Activated CD8-positive, alpha-beta memory T cell treated with anti-CD3 and anti-CD28 coated beads, Interleukin-2, amount 10 ng/mL, durations not matched to agents 7 days and 5 days (primary cell): ENCODE results near the gene ZNF622. TPM values are rescaled to one million over a fixed set of nuclear protein-coding genes. Genes with fewer than 3 reads are reported as not detected.
"Not testable (repeated sequence)": the region's sequence is repeated elsewhere in the genome, so short reads cannot be mapped to it uniquely, and the experiment has no call there.

Experiments used
- ATAC-seq: fragments of 150-1000 bp; cut with Tn5 transposase; one replicate; pipeline ENCODE4 v1.10.0; 2021; ENCODE audit warnings: moderate library complexity
- CTCF ChIA-PET: fragments of 350-600 bp; sonication (Branson Sonifier 250); formaldehyde crosslinking; loops from one replicate; lab custom pipeline; 2021; ENCODE audit warnings: antibody characterized with exemption; lab: Charles Lee
- DNase-seq: peaks from one replicate; pipeline ENCODE4 v3.0.0-alpha.2; 2020
- H3K27ac Mint-ChIP-seq: one replicate; pipeline ENCODE4 v1.8.0; 2021; ENCODE audit warnings: mild to moderate bottlenecking, mixed read lengths
- H3K27me3 Mint-ChIP-seq: one replicate; pipeline ENCODE4 v1.8.0; 2021; ENCODE audit warnings: mixed read lengths
- H3K36me3 Mint-ChIP-seq: one replicate; pipeline ENCODE4 v1.8.0; 2021; ENCODE audit warnings: mild to moderate bottlenecking, mixed read lengths
- H3K4me1 Mint-ChIP-seq: one replicate; pipeline ENCODE4 v1.8.0; 2021; ENCODE audit warnings: mixed read lengths
- H3K4me3 Mint-ChIP-seq: one replicate; pipeline ENCODE4 v1.8.0; 2021; ENCODE audit warnings: mild to moderate bottlenecking, moderate library complexity, mixed read lengths
- H3K9me3 Mint-ChIP-seq: one replicate; pipeline ENCODE4 v1.8.0; 2022; ENCODE audit warnings: low read depth, mixed read lengths
- total RNA-seq, 2 experiments: library from RNA; stranded (reverse); gene quantifications; one replicate each; pipeline ENCODE4 v1.2.3, GENCODE V29; 2021

ZNF622 gene
- total RNA-seq, 2 experiments from 2014 or later = 33.4 to 45.3 TPM

DNA sequence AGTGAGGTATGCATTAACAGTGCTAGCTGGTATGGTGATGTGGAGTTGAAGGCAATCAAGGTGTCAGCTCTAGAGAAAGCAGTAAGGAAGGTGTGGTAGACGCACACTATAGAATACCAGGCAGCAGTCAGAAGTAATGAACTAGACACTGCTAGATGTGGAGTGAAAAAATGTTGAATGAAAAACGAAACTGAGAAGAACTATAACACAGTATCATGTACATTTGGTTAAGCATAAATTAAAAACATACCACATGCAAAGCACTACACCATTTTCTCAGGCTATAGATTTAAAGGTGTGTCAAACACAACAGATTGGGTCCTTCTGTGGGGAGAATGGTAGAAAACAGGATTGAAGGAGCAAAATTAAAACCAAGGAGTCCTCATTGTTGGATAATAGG, 15.4 kb downstream of the ZNF622 start:
- Mint-ChIP-seq H3K27ac (no peak overlapping the region), H3K4me3 (no peak overlapping the region), H3K27me3 (no peaks in the 10 kb centered on the region), H3K4me1 (peaks cover 6% of the 10 kb centered on the region), H3K36me3 (peaks cover 62% of the 10 kb centered on the region), H3K9me3 (no peaks in the 10 kb centered on the region)
- CTCF ChIA-PET = no interaction called here
- DNase-seq = no peak
- ATAC-seq = no peak

DNA sequence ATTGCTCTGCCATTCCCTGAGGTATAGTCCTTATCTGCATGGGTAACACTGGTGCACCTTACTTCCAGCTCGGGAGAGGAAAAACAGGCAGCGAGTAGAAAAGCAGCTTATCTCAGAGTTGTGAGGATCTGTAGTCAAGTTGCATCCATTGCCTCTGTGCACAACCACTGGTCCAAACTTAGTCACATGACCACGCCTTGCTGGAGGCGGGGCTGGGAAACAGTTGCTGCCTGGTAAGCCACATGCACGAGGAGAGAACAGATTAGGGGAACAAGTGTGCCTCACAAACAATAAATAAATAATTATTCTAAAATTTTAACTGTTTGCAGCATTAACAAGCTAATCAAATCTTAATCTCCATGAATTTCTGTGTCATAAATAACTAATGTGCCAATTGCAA, 18.6 kb downstream of the ZNF622 start:
- no peaks in the 10 kb centered on the region for H3K9me3 Mint-ChIP-seq
- CTCF ChIA-PET = interaction anchor here (1.3 to 2.5 kb wide), 2 partner anchors 9 to 11 kb away, joined by 6 to 13 read pairs; no protein-coding TSS in a partner anchor
- H3K27me3 Mint-ChIP-seq = no peaks in the 10 kb centered on the region
- no peak overlapping the region for H3K27ac Mint-ChIP-seq
- ATAC-seq = no peak
- H3K4me3 Mint-ChIP-seq = no peak overlapping the region
- no peaks in the 10 kb centered on the region for H3K4me1 Mint-ChIP-seq
- no peak for DNase-seq
- H3K36me3 Mint-ChIP-seq = peaks cover 49% of the 10 kb centered on the region

DNA sequence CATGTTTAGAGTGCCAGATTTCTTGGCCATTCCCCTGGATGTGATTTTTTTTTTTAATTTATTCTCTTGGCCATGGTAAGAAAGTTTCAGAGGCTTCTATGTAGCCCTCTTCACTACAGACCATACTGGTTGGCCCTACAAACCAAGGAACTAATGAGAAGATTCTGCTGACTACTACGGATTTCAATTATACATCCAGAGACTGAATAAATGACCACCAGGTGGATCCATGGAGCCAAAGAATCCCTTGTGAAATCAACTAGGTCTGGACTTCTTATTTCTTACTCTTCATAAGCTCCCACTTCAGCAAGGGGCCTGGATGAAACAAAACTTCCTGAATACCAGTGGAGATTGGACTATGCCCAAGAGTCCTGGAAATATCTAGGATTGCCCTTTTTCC, 27.6 kb downstream of the ZNF622 start:
- DNase-seq = no peak
- Mint-ChIP-seq H3K9me3 (no peaks in the 10 kb centered on the region), H3K27ac (no peak overlapping the region), H3K27me3 (peaks cover 3% of the 10 kb centered on the region), H3K4me3 (no peak overlapping the region), H3K4me1 (no peaks in the 10 kb centered on the region), H3K36me3 (no peaks in the 10 kb centered on the region)
- no peak for ATAC-seq
- CTCF ChIA-PET = interaction anchor here (1.6 kb wide), 1 partner anchor 18 kb away, joined by 3 read pairs; no protein-coding TSS in a partner anchor

DNA sequence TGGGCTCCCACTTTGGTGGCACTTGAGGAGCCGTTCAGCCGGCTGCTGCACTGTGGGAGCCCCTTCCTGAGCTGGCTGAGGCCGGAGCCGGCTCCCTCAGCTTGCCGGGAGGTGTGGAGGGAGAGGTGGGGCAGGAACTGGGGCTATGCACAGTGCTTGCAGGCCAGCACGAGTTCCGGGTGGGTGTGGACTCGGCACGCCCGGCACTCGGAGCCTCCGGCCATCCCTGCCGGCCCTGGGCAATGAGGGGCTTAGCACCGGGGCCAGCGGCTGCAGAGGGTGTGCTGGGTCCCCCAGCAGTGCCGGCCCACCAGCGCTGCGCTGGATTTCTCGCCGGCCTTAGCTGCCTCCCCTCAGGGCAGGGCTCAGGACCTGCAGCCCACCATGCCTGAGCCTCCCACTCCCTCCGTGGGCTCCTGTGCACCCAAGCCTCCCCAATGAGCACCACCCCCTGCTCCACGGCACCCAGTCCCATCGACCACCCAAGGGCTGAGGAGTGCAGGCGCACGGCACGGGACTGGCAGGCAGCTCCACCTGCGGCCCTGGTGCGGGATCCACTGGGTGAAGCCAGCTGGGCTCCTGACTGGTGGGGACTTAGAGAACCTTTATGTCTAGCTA, 29.4 kb downstream of the ZNF622 start:
- H3K9me3 Mint-ChIP-seq, H3K36me3 Mint-ChIP-seq, DNase-seq, H3K4me3 Mint-ChIP-seq, H3K27me3 Mint-ChIP-seq, H3K27ac Mint-ChIP-seq, ATAC-seq, H3K4me1 Mint-ChIP-seq: not testable (repeated sequence)
- CTCF ChIA-PET = interaction anchor here (1.0 kb wide), 1 partner anchor 20 kb away, joined by 4 read pairs; no protein-coding TSS in a partner anchor

DNA sequence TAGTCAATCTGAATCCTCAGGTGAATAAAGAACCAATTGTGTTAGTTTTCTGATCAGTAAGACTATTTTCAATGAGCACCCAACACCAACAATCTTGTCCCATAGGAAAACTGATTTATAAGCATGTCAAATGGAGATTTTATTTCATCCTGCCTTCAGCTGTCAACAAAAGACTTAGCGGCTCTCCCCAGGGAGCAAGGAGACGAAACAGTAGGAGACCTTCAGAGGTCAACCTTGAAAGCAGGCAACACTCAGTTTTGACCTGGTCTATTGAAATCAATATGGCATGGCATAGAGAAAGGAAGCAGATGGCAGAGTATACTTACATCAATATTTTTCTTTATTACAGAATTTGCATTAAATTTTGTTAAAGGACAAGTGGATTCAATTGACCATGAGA, 34.1 kb downstream of the ZNF622 start:
- Mint-ChIP-seq H3K4me3 (no peak overlapping the region), H3K27ac (no peak overlapping the region), H3K36me3 (no peaks in the 10 kb centered on the region), H3K27me3 (peaks cover 5% of the 10 kb centered on the region), H3K9me3 (no peaks in the 10 kb centered on the region), H3K4me1 (no peaks in the 10 kb centered on the region)
- CTCF ChIA-PET = interaction anchor here (0.7 kb wide), 1 partner anchor 25 kb away, joined by 3 read pairs; no protein-coding TSS in a partner anchor
- DNase-seq (no peak), ATAC-seq (no peak)

DNA sequence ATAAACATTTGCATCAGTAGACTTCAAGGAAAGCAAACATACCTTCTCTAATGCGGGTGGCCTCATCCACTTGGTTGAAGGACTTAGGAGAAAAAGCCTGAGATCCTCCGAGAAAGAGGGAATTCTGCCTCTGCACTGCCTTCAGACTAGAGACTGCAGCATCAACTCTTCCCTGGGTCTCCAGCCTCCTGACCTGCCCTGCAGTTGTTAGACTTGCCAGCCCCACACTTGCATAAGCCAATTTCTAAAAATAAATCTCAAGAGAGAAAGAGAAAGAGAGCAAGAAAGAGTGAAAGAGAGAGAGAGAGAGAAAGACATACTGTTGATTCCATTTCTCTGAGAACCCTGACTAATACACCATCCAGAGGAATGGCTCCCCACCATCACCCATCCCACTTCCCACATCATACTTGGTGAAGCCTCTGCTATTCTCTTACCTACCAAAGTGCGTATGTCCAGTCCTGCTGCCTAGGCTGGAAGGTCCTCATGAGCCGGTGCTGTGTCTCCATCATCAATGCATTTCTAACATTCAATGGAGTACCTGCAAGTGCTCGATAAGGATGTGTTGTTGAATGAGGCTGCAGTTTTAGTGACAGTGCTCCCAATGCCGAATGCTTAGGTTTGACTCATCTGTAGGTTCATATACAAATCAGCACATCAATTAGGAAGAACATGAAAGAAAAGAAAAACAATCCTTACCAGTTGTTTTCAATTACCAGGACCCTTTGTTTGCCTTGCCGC, 35.1 kb downstream of the ZNF622 start:
- ATAC-seq = no peak
- H3K27ac Mint-ChIP-seq = no peak overlapping the region
- H3K9me3 Mint-ChIP-seq = no peaks in the 10 kb centered on the region
- no peak overlapping the region for H3K4me3 Mint-ChIP-seq
- DNase-seq = no peak
- H3K36me3 Mint-ChIP-seq = no peaks in the 10 kb centered on the region
- CTCF ChIA-PET = interaction anchor here (0.7 kb wide), 1 partner anchor 26 kb away, joined by 3 read pairs; no protein-coding TSS in a partner anchor
- H3K4me1 Mint-ChIP-seq = no peaks in the 10 kb centered on the region
- peaks cover 5% of the 10 kb centered on the region for H3K27me3 Mint-ChIP-seq

DNA sequence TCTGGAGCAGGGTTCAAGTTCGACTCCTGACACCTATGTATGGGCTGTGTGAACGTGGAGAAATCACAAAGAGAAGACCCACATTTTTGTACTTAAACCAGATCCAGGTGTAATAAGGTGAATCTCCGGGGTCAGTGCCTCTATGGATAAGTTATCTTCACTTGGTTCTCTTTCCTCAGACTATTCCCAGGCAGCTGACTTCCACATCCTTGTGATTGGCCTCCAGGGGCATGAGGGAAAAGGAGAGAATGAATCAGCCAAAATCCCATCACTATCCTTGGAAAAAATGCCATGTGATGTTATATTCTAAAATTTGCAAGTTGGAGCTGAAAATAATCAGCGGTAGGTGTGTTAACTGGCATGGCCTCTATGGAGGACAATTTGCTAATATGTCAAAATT, 37.2 kb downstream of the ZNF622 start:
- Mint-ChIP-seq H3K9me3 (no peaks in the 10 kb centered on the region), H3K27me3 (peaks cover 2% of the 10 kb centered on the region), H3K4me3 (no peak overlapping the region), H3K4me1 (no peaks in the 10 kb centered on the region), H3K36me3 (no peaks in the 10 kb centered on the region), H3K27ac (no peak overlapping the region)
- CTCF ChIA-PET = interaction anchor here (1.3 kb wide), 1 partner anchor 268 kb away, joined by 3 read pairs; no protein-coding TSS in a partner anchor
- no peak for ATAC-seq
- no peak for DNase-seq

DNA sequence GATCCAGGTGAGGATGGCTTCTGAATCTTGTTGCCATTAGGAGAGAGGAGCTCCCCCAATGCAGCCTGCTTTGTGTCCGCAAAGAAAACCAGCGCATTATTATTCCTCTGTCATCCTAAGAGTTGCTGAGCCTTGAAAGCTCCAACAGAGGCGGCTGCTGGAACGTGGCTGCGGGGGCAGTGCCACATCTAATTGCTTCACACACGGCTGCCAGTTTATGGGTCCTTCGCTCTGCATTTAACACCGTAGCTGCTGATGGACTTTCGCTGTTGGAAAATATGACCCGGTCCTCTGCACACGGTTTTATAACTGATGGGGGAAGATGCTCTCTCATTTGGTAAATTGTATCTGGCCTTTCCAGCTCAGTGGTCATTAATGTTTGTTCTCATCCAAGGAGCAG, 38.0 kb downstream of the ZNF622 start:
- no peaks in the 10 kb centered on the region for H3K9me3 Mint-ChIP-seq
- no peaks in the 10 kb centered on the region for H3K27me3 Mint-ChIP-seq
- H3K4me3 Mint-ChIP-seq = no peak overlapping the region
- H3K4me1 Mint-ChIP-seq = no peaks in the 10 kb centered on the region
- no peaks in the 10 kb centered on the region for H3K36me3 Mint-ChIP-seq
- no peak for ATAC-seq
- no peak for DNase-seq
- no peak overlapping the region for H3K27ac Mint-ChIP-seq
- CTCF ChIA-PET = no interaction called here

DNA sequence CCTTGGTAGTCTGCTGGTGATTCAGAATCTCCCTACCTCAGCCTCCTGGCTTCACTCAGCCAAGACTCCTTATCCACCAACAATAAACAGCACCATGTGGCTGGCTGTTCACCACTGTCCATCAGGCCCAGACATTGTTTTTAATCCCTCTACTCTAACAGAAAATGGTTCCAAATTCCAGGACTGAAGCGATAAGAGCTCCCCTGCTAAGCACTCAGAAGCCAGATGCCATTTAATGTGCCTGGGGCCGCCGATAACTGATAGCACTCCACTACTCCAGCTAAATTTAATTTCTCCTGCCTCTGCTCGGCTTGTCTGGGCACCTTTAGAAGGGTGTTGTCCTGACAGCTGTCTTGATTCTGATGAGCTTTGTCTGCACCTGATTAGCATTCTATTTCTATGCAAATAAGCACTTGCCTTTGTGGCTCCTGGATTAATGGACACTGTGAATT, 47.1 kb downstream of the ZNF622 start:
- CTCF ChIA-PET = no interaction called here
- ATAC-seq = no peak
- Mint-ChIP-seq H3K27ac (no peak overlapping the region), H3K4me3 (no peak overlapping the region), H3K36me3 (no peaks in the 10 kb centered on the region), H3K9me3 (no peaks in the 10 kb centered on the region), H3K27me3 (no peaks in the 10 kb centered on the region), H3K4me1 (no peaks in the 10 kb centered on the region)
- no peak for DNase-seq

DNA sequence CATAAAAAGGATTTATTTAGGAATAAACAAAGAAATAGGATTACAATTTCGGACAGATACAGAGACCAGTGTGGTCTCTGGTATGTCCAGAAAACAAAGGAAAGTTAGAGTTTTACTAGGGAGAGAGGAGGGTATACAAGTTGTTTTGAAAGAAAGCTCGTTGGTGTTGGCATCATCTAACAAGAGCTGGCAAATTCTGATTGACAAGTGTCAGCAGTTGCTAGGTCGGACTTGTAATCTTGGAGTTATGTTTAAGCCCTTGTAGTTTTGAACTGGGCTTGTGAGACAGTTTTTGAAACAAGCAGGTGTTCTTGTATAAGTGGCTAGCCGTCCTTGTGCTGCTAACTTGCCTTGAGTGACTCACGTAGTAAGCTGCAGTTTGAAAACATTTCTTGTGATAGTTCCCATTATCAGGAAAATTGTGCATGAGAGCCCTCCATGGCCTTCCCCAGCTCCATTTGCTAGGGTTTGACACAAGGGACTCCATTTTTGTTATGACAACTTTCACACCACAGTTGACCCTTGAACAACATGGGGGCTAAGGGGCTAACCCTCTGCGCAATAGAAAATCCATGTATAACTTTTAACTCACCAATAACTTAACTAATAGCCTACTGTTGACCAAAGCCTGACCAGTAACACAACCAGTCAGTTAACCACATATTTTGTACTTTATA, 48.1 kb downstream of the ZNF622 start:
- Mint-ChIP-seq H3K4me3 (no peak overlapping the region), H3K9me3 (no peaks in the 10 kb centered on the region), H3K27ac (no peak overlapping the region), H3K27me3 (no peaks in the 10 kb centered on the region), H3K36me3 (no peaks in the 10 kb centered on the region), H3K4me1 (no peaks in the 10 kb centered on the region)
- DNase-seq = no peak
- ATAC-seq = no peak
- CTCF ChIA-PET = no interaction called here

DNA sequence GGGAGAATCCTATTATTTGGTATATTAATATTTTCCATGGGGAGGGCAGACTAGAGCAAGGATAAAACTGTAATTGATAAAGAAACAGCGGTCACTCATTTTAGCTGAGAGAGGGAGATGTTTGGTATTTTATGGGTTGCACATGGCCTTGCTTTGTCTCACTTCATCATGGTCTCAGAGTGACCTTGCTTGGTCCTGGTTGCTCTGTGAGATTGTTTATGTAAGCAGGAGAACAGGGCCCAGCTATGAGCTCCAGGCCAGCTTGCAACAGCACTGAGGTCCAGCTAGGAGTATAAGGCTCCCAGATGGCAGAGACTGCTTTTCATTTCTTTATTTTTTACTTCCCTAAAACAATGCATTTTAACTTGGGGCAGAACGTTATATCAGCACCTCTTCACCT, 50.7 kb downstream of the ZNF622 start:
- Mint-ChIP-seq H3K27me3 (no peaks in the 10 kb centered on the region), H3K4me1 (no peaks in the 10 kb centered on the region), H3K27ac (no peak overlapping the region), H3K36me3 (no peaks in the 10 kb centered on the region), H3K9me3 (no peaks in the 10 kb centered on the region), H3K4me3 (no peak overlapping the region)
- DNase-seq (no peak), ATAC-seq (no peak)
- CTCF ChIA-PET = no interaction called here

DNA sequence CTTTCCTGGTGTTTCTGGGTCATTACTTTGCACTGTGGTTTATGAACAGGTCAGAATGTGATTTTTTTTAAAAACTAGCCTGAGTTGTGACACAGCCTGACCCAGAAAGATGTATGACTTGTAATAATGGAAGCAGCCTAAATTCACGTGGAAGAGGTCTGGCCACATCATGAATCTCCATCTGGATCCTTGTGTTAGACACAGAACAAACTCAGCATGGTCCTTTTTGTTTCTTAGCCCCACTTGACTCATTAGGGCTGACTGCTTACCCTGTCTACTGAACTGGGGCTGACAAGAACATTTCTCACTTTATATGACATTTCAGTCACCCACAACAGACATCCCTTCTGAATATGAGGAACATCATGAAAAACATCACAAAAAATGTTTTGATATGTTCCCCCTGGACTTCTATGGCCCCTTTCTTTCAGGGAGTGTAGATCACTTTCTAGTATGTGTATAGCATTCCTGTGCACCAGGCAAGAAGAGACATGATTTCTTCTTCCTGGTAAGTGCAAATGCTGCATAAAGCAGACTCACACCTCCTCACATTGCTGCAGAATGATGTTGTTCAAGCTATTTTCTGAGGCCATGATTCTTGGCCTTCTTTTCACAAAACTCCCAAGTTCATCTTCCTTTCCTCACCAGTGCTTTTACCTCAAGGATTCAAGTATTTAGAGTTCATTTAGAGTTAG, 52.3 kb downstream of the ZNF622 start:
- no peak for ATAC-seq
- Mint-ChIP-seq H3K4me1 (no peaks in the 10 kb centered on the region), H3K36me3 (no peaks in the 10 kb centered on the region), H3K27me3 (no peaks in the 10 kb centered on the region), H3K9me3 (no peaks in the 10 kb centered on the region), H3K27ac (no peak overlapping the region), H3K4me3 (no peak overlapping the region)
- DNase-seq = no peak
- CTCF ChIA-PET = no interaction called here

DNA sequence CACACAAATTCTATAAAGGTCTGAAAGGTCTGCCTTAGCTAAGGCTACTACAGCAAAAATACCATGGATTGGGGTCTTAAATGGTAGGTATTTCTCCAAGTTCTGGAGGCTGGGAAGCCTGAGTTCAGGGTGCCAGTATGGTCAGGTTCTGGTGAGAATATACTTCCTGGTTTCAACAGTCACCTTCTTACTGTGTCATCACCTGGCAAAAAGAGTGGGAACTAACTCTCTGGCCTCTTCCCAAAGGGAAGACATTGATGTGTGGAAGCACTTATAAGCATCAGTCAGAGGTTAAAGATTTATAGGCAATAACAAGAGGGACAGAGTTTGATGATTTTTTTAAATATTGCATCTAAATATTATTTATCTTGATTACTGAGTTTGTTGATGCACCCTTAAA, 53.0 kb downstream of the ZNF622 start:
- no peak overlapping the region for H3K4me3 Mint-ChIP-seq
- H3K27ac Mint-ChIP-seq = no peak overlapping the region
- H3K27me3 Mint-ChIP-seq = no peaks in the 10 kb centered on the region
- ATAC-seq (no peak), DNase-seq (no peak)
- H3K4me1 Mint-ChIP-seq = no peaks in the 10 kb centered on the region
- CTCF ChIA-PET = no interaction called here
- no peaks in the 10 kb centered on the region for H3K9me3 Mint-ChIP-seq
- H3K36me3 Mint-ChIP-seq = no peaks in the 10 kb centered on the region
